ENCODE results near the gene AMN.
"Not testable (repeated sequence)": the region's sequence is repeated elsewhere in the genome, so short reads cannot be mapped to it uniquely, and the experiment has no call there.

AMN gene

DNA sequence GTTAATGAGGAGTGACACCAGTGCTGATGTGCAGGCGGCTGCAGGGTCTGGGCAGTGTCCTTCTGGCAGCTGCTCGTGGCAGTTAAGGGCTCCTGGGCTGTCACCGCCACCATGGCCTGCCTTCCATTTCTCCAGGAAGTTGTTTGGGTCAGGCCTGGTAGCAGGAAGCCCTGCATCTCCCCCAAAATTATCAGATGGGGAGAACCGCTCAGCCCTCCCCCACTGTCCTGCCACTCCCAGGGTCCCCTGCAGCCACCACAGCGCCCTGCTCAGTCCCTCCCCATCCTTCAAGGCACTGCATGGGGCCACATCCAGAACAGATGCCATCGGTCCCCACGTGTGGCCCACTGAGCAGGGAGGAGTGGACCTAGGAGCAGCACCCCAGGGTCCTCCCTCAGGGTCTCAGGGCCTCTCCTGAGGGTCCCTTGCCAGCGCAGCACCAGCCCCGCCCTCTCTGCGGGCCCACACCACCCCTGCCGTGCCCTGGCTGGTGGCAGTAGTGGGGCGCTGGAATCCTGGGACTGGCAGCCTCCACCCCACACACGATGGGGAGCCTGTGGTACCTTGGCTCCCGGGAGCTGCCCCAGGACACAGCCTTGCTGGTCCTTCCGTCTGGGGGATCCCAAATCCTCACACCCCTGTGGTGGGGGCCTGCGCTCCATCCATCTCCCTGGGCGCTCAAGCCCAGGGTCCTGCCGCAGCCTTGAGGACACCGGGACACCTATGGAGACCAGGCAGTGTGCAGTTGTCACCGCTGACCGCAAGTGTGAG lies 10.3 kb upstream of the AMN start:
- DNase-seq: no peak

GRCh38 chr14:102913341-102914211 lies 8.9 kb upstream of the AMN start:
- DNase-seq: no peak

- no peak for DNase-seq
Measured at GRCh38 chr14:102914474-102915291, 7.8 kb upstream of the AMN start.

DNA sequence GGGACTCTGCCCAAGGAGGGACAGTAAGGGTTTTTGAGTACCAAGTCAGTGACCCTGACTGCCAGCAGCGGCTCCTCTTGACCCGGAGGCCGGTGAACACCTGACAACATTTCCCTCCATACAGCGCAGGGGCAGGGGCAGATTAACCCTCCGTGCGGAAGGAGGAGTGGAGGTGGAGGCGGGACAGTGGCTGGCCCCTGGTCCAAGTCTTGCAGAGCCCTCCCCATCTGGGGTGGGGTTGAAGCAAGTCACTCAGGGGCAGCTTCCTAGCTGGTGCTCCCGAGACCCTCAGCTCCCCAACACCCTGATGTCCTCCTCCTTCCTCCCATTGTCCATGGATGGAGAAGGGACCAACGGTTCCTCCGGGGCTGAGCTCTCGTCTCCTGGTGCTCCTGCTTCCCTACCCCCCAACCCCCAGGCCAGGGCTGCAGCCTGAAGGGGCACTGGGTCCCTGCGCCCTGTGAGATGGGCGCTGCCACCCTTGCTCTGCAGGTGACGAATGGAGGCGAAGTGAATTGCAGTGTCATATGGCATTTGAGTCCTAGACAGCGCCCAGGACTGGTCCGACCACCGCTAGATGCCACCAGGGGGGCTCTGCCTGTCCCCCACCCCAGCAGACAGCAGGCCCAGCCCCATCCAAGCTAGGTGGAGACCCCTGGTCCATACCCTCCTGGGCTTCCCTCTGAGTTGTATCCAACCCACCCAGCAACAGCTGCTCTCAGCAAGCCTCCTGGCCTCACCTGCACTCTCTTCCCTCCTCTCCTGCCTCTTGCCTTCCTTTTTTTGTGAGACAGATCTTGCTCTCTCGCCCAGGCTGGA lies 7.0 kb upstream of the AMN start:
- DNase-seq: no peak

- DNase-seq: no peak
Measured at GRCh38 chr14:102916347-102917055, 6.0 kb upstream of the AMN start.

GRCh38 chr14:102917056-102917385 lies 5.4 kb upstream of the AMN start:
- no peak for DNase-seq

- DNase-seq: peak in 26 of 56 donors; percentile 6 to 74 (median 22)
Measured at GRCh38 chr14:102917469-102918211, 4.8 kb upstream of the AMN start.

DNA sequence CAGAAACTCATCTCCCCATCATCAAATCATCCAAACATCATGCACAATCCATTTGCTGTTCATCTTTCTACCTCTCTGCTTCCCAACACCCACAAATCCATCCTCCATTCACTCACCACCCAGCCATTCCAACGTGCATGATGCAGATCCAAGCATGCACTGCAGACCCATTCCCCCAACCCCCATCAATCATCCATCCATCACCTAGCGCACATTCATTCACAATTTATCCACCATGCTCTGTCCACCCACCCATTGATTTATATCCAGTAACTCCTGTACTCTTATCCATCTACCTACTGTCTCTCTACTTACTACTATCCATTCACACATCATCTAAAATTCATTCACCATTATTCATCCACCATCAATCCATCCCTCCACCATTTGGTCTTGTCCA lies 4.0 kb upstream of the AMN start:
- DNase-seq: no peak

DNA sequence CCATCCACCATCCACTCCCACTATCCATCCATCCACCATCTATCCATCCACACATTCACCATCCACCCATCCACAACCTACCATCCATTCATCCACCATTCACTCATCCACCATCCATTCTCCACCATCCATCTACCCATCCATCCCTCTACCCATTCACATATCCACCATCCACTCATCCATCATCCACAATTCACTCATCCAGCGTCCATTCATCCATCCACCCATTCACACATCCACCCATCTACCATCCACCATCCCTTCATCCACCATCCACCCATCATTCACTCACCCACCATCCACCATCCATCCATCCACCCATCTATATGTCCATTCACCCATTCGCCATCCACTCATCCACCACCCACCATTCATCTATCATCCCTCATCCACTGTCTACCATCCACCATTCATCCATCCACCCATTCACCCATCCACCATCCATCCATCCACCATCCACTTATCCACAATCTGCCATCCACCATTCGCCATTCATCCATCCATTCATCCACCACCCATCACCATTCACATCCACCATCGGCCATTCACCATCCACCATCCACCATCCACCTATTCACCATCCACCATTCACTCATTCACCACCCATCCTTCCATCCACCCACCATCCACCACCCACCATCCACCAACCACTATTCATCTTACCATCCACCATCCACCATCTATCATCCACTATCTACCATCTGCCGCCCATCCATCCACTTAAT lies 2.0 kb upstream of the AMN start:
- DNase-seq: no peak

GRCh38 chr14:102920998-102921304 lies 1.5 kb upstream of the AMN start:
- DNase-seq: no peak

DNA sequence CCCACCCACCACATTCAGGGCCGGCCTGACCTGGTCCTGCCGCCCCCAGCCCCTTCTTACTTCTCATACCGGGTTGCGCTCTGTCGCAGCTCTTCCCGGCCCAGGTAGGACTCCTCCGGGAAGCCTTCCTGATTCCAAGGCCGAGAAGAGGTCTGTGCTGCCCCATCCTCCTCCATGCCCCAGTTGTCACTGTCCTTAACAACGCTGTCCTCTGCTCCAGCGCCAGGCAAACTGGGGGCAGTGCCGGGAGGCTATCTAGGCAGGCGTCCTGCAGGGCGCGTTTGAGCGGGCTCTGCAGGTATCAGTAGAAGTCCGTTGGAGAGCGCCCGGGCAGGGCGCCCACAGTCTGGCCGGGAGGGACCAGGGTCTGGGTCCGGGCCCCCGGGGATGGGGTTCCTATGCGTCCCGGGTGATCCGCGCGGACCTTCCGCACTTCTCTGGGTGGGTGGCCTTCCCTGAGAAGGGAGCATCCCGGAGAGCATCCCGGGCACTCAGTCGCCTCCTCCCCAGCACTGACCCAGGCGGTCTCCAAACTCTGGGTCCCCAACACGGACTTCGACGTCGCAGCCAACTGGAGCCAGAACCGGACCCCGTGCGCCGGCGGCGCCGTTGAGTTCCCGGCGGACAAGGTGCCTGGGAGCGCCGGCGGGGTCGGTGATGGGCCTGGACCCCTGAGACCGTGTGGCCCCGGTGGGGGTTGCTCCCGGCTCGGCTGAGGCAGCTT lies 900 bp downstream of the AMN start:
- DNase-seq: no peak

- DNase-seq: no peak
Measured at GRCh38 chr14:102923925-102924486, 1.5 kb downstream of the AMN start.

- DNase-seq: no peak
Measured at GRCh38 chr14:102924632-102925588, 2.4 kb downstream of the AMN start.

- DNase-seq: no peak
Measured at GRCh38 chr14:102925646-102926045, 3.2 kb downstream of the AMN start.

DNA sequence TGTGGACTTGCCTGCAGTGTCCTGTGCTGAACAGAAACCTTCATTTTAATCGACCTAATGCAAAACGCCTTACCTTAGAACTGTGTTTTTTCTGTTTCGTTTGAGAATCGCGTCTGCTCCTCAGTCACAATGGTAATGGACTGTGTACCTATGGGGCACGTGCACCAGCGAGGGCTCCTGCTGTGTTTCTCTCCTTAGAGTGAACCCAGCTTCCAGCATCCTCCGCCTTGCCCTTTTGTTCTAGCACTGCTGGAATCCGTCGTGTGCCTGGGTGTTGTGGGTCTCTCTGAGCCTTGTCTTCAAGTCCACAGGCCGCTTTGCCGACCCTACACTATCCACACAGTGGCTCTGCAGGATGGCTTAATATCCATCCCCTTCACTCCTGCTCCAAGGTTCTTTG lies 3.6 kb downstream of the AMN start:
- DNase-seq: no peak

- DNase-seq: not testable (repeated sequence)
Measured at GRCh38 chr14:102926840-102927239, 4.4 kb downstream of the AMN start.

- DNase-seq: no peak
Measured at GRCh38 chr14:102927346-102927877, 4.9 kb downstream of the AMN start.
